Thyroid gland (tissue), 4 donors: Measurements from ENCODE around the gene UQCC5. TPM values are rescaled to one million over a fixed set of nuclear protein-coding genes. Genes with fewer than 3 reads are reported as not detected.

Source experiments
- DNase-seq, 2 donors: peaks; one replicate each; pipeline ENCODE4 v3.0.0-alpha.2; 2019
- H3K27ac ChIP-seq, 3 donors: fragments of 200-600 bp; sonication (generic); 1 replicate in 2 of 3; 2 replicates in 1 of 3; pipeline ENCODE4 v1.5.1; 2016 to 2019; ENCODE audit warnings: mild to moderate bottlenecking in 1 of 3, moderate library complexity in 1 of 3
- H3K27me3 ChIP-seq: fragments of 200-600 bp; sonication (generic); one replicate; pipeline ENCODE4 v1.5.1; 2019
- H3K36me3 ChIP-seq, 2 donors: fragments of 200-600 bp; sonication (generic); one replicate each; pipeline ENCODE4 v1.5.1; 2016 to 2019
- H3K4me1 ChIP-seq, 2 donors: fragments of 200-600 bp; sonication (generic); one replicate each; pipeline ENCODE4 v1.5.1; 2017 to 2019
- H3K4me3 ChIP-seq, 3 donors: fragments of 200-600 bp; sonication (generic); replicated peaks in 1 of 3; 1 replicate in 2 of 3; 2 replicates in 1 of 3; pipeline ENCODE4 v1.5.1; 2016; ENCODE audit warnings: mild to moderate bottlenecking in 1 of 3
- H3K9me3 ChIP-seq: fragments of 200-600 bp; sonication (generic); one replicate; pipeline ENCODE4 v1.5.1; 2017
- POLR2A ChIP-seq, 2 donors: fragments of 450-650 bp; IDR thresholded peaks; one replicate each; pipeline ENCODE4 v1.6.1; 2017; ENCODE audit warnings: antibody characterized with exemption in 2 of 2, mild to moderate bottlenecking in 2 of 2, moderate library complexity in 1 of 2
- WGBS, 2 donors: methylation state at CpG; one replicate each; pipeline ENCODE4 v1.1.5; 2017; 5-methylcytosine and 5-hydroxymethylcytosine counted together
- intact Hi-C: fragments of 100-400 bp; cut with DNase I; formaldehyde crosslinking; loops from one replicate; pipeline ENCODE4 v1.15.1; 2023
- total RNA-seq, 4 donors: library from RNA; depleted of rRNA; stranded (reverse); fragments of >200 nt; gene quantifications; one replicate each; pipeline ENCODE4 v1.2.3, GENCODE V29; 2016
- TF ChIP-seq, protein P1 (sequence below), 6 experiments: fragments of 200-600 bp in 3 of 6; fragments of 450-650 bp in 3 of 6; sonication (generic) in 3 of 6; IDR thresholded peaks; one replicate each; pipeline ENCODE4 v1.5.1; 2016 to 2019; ENCODE audit warnings: antibody characterized with exemption in 6 of 6, mild to moderate bottlenecking in 2 of 6, inconsistent platforms in 1 of 6, moderate library complexity in 1 of 6

UQCC5 gene
- total RNA-seq, 4 donors from 2014 or later = 4.8 to 34.3 (median 9.4) TPM

DNA sequence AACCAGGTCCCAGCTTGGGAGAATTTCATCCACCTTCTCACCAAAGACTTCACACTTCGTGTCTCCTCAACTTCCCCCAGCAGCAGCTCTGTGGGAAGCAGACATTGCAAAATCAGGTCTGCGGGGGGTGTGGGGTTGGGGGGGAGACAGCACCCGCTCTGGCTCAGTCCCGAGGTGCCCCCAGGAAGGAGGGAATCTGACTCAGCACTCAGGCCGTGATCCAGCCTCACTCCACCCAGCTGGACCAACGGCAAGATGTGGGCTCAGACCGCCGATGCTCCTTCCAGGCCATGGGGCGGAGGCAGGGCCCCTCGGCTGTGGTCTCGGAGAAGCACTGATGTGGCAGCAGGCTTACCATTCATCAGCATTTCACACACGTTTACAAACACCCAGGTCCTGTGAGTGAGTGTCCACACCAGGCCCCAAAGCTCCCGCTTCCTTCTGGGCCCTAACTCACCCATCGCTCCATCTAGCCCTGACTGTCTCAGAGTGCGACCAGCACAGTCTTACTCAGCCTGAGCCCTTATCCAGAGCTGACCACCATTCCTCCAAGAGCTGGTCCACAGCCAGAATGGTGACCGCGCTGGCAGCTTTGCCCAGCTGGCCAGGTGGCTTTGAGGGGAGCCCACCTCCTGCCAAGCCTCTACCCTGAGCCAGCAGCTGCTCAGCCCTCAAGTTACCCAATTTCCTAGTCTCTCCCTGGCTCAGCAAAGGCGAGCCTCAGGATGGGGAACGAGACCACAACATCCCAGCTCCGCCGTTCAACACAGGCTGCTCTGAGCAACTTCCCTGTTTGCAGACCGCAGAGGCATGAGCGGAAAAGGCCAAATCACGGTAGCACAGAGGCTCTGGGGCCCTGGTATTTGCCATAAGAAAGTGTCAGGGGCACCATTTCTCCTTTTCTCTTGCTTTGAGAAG, 38.0 kb upstream of the UQCC5 start:
- H3K9me3 ChIP-seq = no peaks in the 10 kb centered on the region
- H3K36me3 ChIP-seq = no peaks in the 10 kb centered on the region
- H3K4me1 ChIP-seq = peaks cover 3 to 12% of the 10 kb centered on the region in 2 donors
- no peak for TF ChIP-seq POLR2A (IDR thresholded peaks at IDR 0.05)
- TF ChIP-seq, protein P1, sequence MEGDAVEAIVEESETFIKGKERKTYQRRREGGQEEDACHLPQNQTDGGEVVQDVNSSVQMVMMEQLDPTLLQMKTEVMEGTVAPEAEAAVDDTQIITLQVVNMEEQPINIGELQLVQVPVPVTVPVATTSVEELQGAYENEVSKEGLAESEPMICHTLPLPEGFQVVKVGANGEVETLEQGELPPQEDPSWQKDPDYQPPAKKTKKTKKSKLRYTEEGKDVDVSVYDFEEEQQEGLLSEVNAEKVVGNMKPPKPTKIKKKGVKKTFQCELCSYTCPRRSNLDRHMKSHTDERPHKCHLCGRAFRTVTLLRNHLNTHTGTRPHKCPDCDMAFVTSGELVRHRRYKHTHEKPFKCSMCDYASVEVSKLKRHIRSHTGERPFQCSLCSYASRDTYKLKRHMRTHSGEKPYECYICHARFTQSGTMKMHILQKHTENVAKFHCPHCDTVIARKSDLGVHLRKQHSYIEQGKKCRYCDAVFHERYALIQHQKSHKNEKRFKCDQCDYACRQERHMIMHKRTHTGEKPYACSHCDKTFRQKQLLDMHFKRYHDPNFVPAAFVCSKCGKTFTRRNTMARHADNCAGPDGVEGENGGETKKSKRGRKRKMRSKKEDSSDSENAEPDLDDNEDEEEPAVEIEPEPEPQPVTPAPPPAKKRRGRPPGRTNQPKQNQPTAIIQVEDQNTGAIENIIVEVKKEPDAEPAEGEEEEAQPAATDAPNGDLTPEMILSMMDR (IDR thresholded peaks at IDR 0.05) = no peak
- 76 to 82% methylated on average over 14 to 21 of the region's 24 CpGs for WGBS, 2 donors
- no peak overlapping the region for H3K4me3 ChIP-seq
- H3K27ac ChIP-seq = no peak overlapping the region
- intact Hi-C loops = no loop called here
- DNase-seq = no peak
- no peaks in the 10 kb centered on the region for H3K27me3 ChIP-seq

DNA sequence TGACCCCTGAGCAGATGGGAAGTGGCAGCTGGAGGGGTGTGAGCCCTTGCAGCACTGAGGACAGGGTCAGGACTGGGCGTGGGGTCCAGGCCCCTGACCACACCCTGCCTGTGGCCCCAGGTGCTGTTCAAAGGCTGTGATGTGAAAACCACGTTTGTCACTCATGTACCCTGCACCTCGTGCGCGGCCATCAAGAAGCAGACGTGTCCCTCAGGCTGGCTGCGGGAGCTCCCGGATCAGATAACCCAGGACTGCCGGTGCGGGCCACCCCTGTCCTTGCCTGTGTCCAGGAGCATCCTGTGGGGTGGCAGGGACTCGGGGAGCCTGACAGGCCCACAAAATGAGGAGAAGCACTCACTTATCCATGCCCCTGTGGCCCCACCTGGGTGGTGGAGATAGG, 35.4 kb upstream of the UQCC5 start:
- 88 to 89% methylated on average over 9 to 10 of the region's 11 CpGs for WGBS, 2 donors

DNA sequence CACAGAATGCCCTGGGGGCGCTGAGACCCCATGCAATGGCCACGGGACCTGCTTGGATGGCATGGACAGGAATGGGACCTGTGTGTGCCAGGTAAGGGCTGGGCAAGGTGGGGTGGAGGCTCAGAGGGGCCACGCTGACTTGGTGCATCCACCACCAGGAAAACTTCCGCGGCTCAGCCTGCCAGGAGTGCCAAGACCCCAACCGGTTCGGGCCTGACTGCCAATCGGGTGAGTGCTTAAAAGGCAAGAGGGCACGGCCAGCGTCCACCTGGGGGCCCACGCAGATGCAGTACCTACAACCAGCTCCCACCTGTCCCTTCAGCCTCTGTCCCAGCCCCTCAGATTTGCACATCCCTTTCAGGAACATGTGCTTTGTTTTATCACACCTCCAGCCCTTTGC, 34.4 kb upstream of the UQCC5 start:
- H3K27me3 ChIP-seq = no peaks in the 10 kb centered on the region
- TF ChIP-seq POLR2A (IDR thresholded peaks at IDR 0.05) = no peak
- TF ChIP-seq, protein P1 (IDR thresholded peaks at IDR 0.05) = no peak
- intact Hi-C loops = no loop called here
- no peak overlapping the region for H3K27ac ChIP-seq
- DNase-seq = no peak
- WGBS, 2 donors = 83 to 85% methylated on average over 11 of the region's 11 CpGs
- H3K4me1 ChIP-seq = no peaks in the 10 kb centered on the region
- H3K36me3 ChIP-seq = no peaks in the 10 kb centered on the region
- H3K4me3 ChIP-seq = no peak overlapping the region
- no peaks in the 10 kb centered on the region for H3K9me3 ChIP-seq

More for the DNA sequence above, 35.4 kb upstream of the UQCC5 start:
- intact Hi-C loops = no loop called here
- H3K27ac ChIP-seq = no peak overlapping the region
- no peak overlapping the region for H3K4me3 ChIP-seq
- TF ChIP-seq, protein P1 (IDR thresholded peaks at IDR 0.05) = no peak
- TF ChIP-seq POLR2A (IDR thresholded peaks at IDR 0.05) = no peak
- no peaks in the 10 kb centered on the region for H3K4me1 ChIP-seq
- DNase-seq = no peak
- H3K27me3 ChIP-seq = no peaks in the 10 kb centered on the region
- no peaks in the 10 kb centered on the region for H3K36me3 ChIP-seq
- H3K9me3 ChIP-seq = no peaks in the 10 kb centered on the region

DNA sequence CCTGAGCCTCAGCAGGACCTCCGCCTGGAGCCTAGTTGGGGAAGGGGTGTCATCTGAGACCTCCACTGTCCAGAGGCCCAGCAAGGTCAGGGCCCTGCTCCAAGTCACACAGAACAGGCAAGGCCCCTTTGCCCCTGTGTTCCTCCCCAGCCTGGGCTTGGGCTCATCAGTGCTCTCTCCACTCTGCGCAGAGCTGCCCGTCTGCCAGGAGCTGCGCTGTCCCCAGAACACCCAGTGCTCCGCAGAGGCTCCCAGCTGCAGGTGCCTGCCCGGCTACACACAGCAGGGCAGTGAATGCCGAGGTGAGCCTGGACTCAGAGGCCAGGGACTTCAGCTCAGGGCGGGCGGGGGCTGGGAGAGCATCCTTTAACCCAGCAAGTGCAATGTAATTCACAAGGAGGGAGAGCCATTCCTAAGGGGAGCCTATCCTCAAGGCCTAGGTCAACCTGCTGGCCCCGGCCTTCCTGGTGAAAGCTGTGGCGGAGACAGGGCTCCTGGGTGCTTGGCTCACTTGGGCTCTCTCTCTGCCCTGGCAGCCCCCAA, 33.5 kb upstream of the UQCC5 start:
- TF ChIP-seq POLR2A (IDR thresholded peaks at IDR 0.05) = no peak
- TF ChIP-seq, protein P1 (IDR thresholded peaks at IDR 0.05) = no peak
- Histone ChIP-seq H3K4me1 (no peaks in the 10 kb centered on the region), H3K27me3 (no peaks in the 10 kb centered on the region), H3K9me3 (no peaks in the 10 kb centered on the region), H3K27ac (no peak overlapping the region), H3K36me3 (no peaks in the 10 kb centered on the region), H3K4me3 (no peak overlapping the region)
- no peak for DNase-seq
- WGBS, 2 donors = 97 to 98% methylated on average over 7 of the region's 11 CpGs
- intact Hi-C loops = no loop called here
